Measurements from ENCODE around the gene JAM2. TPM values are rescaled to one million over a fixed set of nuclear protein-coding genes. Genes with fewer than 3 reads are reported as not detected.
A peak's percentile ranks its signal among the peaks of the same experiment; 100 is the strongest.
"Not testable (repeated sequence)": the region's sequence is repeated elsewhere in the genome, so short reads cannot be mapped to it uniquely, and the experiment has no call there.

Gene JAM2, protein sequence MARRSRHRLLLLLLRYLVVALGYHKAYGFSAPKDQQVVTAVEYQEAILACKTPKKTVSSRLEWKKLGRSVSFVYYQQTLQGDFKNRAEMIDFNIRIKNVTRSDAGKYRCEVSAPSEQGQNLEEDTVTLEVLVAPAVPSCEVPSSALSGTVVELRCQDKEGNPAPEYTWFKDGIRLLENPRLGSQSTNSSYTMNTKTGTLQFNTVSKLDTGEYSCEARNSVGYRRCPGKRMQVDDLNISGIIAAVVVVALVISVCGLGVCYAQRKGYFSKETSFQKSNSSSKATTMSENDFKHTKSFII
- 0.81 TPM for total RNA-seq

DNA sequence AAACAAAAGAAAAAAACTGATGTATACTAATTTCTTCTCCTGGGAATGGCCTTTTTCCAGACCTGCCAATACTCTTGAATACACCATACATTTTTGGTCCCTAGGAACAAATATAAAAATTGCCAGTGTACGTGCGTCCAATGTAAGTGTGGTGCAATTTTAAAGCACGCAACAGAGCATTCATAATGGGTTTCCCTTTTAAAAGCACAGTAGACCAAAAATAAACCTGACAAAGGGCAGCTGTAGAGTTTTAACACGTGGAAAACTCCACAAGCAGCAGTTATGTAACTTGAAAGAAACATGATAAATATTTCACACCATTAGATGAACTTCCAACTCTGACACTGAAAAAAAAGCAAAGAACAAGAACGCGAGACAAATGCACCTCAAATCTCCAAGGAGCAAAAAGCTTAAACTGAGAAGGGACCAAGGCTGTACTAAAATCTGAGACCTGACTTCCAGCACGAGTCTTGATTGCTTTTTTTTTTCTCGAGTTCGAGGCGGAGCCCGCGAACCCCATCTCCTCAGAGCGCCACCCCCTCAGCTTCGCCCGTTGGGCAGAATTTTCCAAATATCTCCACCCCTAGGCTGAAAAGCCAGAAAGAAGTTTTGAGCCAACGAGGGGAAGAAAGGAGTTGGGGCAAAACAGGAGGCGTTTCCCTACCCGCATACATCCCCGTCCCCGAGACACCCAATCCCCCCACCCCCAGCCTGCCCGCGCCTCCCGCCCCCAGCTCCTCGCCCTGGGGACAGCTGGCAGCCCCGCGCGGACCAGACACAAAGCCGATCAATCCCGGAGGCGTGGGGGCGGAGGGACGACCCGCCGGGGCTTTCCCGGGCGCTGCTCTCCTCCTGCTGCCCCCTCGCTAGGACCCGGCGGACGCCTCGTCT is at the start of gene JAM2:
Gene JAM2 (plus strand): TSS at position 599 of the 891 bp plus-strand sequence. CDS start 564 bp downstream, outside the sequence.
- peak in 2 of 3 donors; percentile 57 to 59 for DNase-seq (ENCODE audit: low read depth in 2 of 3, low spot score in 2 of 3)

DNA sequence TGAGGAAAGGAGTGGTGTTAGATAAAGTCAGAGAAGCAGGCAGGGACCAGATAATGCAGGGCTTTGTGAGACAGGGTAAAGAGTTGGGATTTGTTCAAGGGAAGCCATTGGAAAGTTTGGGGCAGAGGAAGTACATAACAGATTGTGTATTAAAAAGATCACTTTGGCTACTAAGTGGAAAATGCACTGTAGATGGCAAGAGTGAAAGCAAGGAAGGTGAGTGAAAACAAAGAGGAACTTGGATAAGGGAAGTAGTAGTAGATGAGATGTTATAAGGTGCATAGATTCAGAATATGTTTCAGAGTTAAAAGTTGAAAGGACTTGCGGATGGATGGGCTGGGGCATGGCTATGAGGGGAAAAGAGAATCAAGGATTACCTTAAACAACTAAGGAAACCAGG is 49.2 kb upstream of the JAM2 start:
- DNase-seq (ENCODE audit: low read depth in 2 of 3, low spot score in 2 of 3) = no peak

DNA sequence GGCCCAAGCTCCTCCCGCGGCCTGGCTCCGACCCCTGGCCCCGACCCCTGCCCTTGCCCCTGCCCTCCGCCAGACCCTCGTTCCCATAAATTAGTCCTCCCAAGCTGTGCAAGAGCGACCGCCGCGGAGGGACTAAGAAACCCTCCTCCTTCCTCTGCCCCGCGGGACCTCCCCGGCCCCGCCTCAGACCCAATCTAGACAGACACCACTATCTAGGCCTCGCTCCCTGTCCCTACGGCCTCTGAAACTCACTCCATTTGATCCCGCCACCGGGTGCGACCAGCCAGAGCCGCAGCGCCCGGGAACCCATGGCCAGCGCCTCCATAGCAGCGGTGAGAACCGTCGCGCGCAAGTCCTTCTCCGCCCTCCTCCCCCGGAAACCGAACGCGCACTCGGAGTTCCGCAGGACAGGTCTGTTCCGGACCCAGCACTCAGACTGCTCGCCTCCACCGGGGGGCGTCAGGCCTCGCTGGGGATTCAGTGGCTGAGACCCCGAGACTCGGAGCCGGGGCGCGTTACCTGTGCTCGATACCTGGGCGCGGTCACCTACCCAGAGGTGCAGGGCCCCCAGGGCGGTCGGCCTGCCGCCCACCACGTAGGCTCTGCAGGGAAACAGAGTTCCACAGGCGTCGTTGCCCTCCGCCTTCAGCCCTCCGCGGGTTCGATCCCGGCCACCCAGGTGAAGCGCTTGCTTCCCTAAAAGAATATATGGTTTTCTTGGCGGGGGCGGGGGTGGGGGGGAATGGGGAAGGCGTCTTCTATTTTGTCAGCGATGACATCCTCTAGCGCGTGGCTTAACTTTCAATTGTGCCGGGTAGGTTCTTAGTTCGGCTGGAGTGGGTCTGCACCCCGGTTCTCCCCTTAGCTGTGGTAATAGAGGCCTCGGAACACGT is 31.7 kb upstream of the JAM2 start, which contains the start of gene MRPL39:
Gene MRPL39 (minus strand): TSS at position 331 of the 893 bp plus-strand sequence. CDS start 6 bp downstream, at position 325.
- DNase-seq (ENCODE audit: low read depth in 2 of 3, low spot score in 2 of 3) = peak; percentile 72 to 93 (median 92)

DNA sequence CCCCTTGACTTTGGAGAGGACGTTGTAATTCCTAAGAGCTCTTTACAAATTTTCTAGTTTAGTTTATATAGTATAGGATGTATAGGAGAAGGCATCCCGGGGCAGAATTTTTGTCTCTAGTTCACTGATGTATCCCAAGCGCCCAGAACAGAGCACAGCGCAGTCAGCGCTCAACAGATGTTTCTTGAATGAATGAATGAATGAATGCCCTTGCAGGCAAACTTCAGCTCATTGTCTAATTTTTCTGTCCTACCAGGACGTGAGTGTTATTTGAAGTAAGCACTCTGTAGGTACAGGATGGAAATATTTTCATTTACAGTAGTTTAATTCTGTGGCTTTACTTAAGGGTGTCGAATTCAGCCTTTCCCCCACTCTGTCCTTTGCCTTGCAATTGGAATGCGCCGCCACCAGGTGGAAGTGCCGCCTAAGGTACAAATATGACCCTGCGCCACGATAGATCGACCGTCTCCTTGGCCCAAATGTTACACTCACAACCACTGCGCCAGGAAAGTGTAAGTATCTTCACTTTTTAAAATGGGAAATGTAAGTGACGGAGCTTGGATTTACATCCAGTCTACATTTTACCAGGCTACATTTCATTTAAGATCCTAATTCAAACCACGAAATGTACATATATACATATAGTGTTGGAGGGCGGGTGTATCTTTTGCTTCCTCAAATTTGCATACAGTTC is 30.9 kb upstream of the JAM2 start:
- DNase-seq (ENCODE audit: low read depth in 2 of 3, low spot score in 2 of 3) = peak; percentile 53 to 90 (median 82)

DNA sequence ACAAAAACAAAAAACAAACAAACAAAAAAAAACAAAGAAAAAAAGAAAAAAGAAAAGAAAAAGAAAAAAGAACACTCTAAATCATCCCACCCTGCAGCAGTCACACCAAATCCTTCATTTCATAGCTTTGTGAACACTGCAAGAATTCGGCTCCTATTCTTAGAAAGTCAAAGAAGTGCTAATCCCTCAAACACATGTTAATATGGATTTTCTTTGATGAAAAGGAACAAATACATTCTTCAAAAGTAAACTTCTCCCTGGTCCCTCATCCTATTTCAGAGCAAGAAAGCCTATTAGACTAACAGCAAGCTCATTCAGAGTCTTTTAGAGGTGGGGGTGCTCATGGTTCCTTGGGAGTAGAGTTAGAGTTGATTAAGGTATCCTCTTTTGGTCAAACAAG is 24.6 kb upstream of the JAM2 start:
- DNase-seq (ENCODE audit: low read depth in 2 of 3, low spot score in 2 of 3) = no peak

DNA sequence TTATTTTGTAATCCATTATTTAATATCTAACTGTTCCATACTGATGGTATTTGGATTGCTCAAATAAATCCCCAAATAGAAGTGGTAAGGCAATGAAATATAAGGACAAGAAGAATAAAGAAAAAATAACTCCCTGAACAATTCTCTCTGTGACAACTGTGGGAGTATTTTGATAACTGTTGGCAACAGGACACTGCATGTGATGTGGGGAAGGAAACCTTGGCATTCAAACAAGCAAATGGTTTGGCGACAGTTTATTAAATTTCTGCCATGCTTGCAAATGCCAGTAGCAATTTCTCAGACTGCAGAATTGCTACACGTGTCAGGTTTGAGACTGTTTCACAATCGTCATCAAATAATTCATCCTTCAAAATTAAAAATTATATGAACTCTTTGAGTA is 23.2 kb upstream of the JAM2 start:
- DNase-seq (ENCODE audit: low read depth in 2 of 3, low spot score in 2 of 3) = no peak

DNA sequence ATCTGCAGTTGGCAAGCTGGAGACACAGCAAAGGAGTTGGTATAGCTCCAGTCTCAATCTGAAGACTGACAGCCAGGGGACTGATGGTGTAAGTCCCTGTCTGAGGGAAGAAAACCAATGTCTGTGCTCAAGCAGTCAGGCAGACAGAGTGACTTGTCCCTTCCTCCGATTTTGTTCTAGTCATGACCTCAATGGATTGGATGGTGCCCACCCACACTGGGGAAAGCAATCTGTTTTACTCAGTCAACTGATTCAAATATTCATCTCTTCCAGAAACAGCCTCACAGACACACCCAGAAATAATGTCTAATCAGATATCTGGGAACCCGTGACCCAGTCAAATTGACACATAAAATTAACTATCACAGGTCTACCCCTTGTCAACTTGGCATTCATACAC is 19.9 kb upstream of the JAM2 start:
- no peak for DNase-seq (ENCODE audit: low read depth in 2 of 3, low spot score in 2 of 3)

DNA sequence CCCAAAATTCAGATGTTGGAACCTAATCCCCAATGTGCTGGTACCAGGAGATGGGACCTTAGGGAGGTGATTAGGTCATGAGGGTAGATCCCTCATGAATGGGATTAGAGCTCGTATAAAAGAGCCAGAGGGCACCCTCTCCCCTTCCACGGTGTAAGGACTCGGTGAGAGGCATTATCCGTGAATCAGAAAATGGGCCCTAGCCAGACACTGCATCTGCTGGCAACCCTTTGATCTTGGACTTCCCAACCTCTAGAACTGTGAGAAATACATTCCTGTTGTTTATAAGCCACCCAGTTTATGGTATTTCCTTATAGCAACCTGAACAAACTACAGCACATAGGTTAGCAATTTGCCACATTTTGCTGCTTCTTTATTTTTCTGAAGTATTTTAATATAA is 14.5 kb upstream of the JAM2 start:
- no peak for DNase-seq (ENCODE audit: low read depth in 2 of 3, low spot score in 2 of 3)

DNA sequence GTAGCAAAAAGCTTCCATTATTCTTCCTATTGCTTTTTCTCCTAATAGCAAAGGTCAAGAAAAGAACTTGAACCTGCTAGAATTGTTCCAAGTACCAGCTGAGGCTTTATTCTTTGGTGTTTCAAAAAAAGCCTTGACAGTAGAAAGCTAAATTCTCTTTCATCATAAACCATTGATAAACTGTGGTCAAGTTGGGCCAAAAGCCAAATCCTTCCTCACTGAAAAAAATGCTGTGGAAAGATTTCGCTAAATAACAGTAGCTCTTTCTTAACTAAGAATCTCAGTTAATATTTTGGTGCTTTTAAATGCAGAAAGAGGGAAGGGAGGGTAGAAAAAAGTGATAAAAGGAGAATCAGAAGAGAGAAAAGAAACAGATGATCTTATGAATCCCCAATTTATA is 14.0 kb upstream of the JAM2 start:
- DNase-seq (ENCODE audit: low read depth in 2 of 3, low spot score in 2 of 3) = no peak

DNA sequence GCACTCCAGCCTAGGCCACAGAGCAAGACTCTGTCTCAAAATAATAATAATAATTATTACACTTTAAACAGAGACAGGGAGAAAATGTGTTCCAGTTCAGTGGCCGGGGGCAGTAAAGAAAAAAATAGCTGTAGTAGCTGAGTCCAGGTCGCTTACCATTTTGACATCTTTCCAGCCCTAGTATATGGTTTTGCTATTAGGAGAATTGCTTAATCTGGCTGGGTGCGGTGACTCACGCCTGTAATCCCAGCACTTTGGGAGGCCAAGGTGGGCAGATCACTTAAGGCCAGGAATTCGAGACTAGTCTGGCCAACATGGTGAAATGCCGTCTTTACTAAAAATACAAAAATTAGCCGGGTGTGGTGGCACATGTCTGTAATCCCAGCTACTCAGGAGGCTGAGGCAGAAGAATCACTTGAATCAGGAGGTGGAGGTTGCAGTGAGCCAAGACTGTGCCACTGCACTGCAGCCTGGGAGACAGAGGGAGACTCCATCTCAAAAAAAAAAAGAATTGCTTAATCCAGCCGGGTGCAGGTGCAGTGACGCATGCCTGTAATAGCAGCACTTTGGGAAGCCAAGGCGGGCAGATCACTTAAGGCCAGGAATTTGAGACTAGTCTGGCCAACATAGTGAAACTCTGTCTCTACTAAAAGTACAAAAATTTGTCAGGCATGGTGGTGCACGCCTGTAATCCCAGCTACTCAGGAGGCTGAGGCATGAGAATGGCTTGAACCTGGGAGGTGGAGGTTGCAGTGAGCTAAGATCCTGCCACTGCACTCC is 13.1 kb upstream of the JAM2 start:
- not testable (repeated sequence) for DNase-seq (ENCODE audit: low read depth in 2 of 3, low spot score in 2 of 3)

DNA sequence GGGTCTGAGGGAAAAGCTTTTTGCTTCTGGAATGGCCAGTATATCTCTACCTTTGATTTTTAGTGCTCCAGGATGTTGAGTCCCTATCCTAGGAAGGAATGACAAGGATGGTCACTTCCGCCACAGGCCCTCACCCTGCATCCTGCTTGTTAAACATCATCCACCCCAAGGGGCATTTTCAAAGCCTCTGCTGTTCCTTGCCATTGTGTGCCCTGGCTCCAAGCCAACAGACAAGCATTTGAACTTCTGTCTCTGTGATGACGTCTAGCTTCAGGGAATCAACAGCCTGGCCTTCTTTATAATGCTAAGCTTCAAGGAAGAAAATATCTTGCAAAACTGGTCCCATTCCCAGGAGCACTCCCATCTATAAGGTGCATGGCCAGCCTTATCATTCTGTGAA is 12.3 kb upstream of the JAM2 start:
- DNase-seq (ENCODE audit: low read depth in 2 of 3, low spot score in 2 of 3) = no peak

DNA sequence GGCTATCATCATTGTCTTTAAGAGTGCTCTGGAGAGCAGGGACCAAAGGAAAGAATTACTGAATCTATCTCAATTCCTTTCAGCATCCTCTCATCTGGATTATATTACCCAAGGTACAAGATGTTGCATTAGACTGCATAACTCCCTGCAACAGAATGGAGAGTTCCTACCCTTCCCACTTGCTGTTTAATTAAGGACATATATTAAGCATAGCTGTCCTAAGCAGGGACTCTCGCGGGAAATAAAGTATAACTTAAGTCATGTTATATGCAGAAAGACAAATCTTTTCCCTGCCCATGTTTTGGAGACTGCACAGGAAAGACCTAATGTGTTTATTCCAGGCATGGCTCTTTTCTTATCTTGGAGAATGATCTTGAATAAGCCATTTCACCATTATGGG is 6.8 kb upstream of the JAM2 start:
- DNase-seq (ENCODE audit: low read depth in 2 of 3, low spot score in 2 of 3) = no peak

DNA sequence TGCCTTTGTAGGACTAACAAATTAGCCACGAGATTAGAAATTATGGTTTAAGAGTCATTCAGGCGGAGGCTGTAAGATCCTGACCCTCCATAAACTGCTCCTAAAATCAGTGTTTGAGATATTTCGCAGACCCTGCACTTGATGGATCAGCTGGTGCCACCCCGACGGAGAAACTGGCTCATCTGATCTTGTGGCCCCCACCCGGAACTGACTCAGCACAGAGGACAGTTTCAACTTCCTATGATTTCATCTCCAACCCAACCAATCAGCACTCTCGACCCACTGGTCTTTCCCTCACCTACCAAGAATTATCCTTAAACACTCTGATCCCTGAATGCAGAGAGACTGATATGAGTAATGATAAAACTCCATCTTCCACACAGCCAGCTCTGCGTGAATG is 3.7 kb upstream of the JAM2 start:
- no peak for DNase-seq (ENCODE audit: low read depth in 2 of 3, low spot score in 2 of 3)

DNA sequence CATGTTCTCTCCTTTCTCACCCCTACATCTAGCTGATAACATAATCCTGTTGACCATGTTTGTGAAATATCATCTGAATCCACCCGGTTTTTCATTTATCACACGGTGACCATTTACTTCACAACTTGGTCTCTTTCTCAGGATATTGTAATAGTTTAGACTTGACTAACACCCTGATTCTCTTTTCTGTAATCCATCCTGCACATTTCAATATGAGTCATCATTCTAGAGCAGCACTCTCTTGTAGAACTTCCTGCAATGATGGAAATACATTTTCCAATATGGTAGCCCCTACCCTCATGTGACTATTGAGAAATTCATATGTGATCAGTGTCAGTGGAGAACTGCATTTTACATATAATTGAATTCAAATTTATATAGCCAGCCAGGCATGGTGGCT is 2.3 kb upstream of the JAM2 start:
- DNase-seq (ENCODE audit: low read depth in 2 of 3, low spot score in 2 of 3) = no peak

DNA sequence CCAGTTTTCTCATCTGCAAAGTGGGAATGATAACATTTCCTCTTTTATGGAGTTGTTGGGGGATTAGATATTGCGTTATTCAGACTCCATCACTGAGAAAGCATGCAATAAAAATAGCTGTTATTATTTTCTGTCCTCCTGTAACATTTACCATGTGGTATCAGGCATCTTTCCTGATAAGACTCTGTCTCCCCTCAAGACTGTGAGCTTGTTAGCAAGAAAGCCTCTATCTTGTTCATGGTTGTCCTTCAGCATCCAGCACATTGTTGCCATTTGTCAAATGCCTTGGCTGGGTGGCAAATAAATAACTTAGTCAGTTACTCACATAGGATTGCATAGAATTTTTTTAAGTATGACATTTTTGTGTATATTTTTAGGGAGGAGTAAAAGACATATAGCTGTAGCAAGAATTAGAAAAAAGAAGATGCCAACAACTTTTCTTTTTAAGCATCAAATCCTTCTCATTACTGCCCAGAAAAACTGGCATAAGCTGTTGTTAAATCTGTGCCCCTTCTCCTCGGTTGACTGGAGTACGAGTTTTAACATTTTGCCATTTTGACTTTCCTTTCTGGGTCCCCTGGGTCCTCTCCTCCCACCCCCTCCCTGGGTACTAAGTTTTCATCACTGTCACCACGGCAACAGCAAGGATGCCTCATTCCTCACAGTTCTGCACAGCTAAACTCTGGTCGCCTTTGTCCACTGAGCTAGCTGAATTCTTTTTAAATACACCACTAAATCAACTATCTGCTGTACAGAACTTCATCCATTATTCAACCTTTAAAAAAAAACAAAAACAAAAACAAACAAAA is 1.0 kb upstream of the JAM2 start:
- DNase-seq (ENCODE audit: low read depth in 2 of 3, low spot score in 2 of 3) = no peak

DNA sequence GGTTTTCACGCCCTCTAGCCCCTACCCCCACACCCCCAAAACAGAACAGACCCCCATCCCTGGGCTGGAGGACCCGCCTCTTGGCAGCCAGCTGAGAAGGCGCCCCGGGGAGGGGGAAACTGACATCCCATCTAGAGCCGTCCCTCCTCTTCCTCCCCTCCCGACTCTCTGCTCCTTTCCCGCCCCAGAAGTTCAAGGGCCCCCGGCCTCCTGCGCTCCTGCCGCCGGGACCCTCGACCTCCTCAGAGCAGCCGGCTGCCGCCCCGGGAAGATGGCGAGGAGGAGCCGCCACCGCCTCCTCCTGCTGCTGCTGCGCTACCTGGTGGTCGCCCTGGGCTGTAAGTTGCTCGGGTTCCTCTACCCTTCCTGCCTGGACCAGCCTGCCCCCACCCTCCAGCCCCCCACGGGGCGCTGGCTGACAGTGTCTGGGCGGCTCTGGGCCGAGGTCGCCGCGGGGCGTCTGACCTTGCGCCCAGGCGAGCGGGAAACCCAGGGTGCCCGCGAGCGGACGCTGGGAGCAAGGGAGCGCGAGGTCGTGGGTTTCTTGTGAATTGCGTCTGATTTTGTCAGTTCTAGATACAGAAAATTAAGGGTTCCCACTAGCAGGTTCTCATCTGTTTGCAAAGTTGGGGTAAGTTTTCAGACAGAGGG is 618 bp downstream of the JAM2 start:
- DNase-seq (ENCODE audit: low read depth in 2 of 3, low spot score in 2 of 3) = peak; percentile 17 to 72 (median 72)

DNA sequence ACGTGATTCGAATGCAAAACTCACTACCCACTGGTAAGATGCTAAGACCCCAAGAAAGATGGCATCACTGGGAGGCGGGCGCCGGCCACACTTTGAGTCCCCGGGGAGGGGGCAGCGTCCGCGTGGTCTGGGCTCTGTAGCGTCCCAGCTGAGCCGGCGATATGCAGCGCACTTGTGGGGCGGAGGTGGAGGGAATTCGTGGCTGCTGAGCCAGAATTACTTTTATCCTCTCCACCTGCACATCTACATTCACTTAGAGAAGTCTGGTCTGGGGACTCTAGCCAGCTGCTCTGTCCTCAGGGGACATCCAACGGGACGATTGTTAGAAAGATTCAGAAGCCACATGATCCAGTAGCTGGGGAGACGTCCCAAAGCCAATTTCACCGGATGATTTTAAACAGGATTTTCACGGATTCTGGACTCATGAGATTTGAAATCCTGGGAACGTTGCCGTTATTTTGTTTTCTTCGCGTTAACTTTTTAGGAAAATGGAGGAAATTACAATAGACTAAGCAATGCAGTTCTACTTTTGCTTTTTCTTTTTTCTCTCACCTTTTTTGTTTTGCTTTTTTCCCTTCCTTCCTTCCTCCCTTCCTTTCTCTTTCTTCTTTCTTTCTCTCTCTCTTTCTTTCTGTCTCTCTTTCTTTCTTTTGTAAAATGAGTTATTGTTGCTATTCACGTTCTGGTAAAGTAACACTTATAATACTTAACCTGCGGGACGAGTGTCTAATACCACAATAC is 1.3 kb downstream of the JAM2 start:
- DNase-seq (ENCODE audit: low read depth in 2 of 3, low spot score in 2 of 3) = peak in 2 of 3 donors; percentile 26 to 64

DNA sequence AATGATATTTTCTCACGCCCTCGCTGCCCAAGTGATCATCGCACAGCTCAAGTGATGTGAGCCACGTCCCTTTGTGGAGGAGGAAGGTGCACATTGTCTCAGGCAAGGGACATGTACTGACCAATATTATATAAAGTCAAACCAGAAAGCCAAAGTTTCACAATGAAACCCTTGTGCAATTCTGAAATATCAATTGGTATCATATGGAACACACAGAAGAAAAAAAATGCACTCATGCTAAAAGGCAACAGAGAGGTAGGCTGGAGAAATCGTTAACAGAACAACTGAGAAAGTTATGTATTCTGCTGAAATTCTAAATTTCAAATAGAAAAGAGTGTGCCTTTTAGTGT is 1.9 kb downstream of the JAM2 start:
- DNase-seq (ENCODE audit: low read depth in 2 of 3, low spot score in 2 of 3) = no peak

Data from hematopoietic multipotent progenitor cell (in vitro differentiated cells).